ENCODE results near the gene ZNRF2.

ZNRF2 gene

GRCh38 chr7:30396389-30396788 lies 112.0 kb downstream of the ZNRF2 start:
- FAIRE-seq = peak; percentile 61
- TF ChIP-seq POLR2A (IDR thresholded peaks at IDR 0.05; ENCODE audit: low read depth, low read length) = no peak
- no peak for DNase-seq (ENCODE audit: insufficient read length, low spot score)

GRCh38 chr7:30403477-30403876 lies 119.1 kb downstream of the ZNRF2 start:
- TF ChIP-seq POLR2A (IDR thresholded peaks at IDR 0.05; ENCODE audit: low read depth, low read length) = no peak
- DNase-seq (ENCODE audit: insufficient read length, low spot score) (no peak), FAIRE-seq (no peak)

DNA sequence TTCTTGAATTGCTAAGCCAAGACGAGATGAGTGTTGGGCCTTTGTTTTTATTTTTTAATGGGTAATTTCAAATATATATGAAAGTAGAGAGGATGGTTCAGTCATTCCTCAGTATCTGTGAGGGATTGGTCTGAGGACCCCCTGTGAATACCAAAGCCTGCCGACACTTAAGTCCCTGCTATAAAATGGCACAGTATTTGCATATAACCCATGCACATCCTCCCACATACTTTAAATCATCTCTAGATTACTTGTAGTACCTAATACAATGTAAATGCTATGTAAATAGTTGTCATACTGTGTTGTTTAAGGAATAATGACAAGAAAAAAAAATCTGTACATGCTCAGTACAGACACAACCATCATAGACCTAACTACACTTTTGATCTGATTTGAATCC lies 120.8 kb downstream of the ZNRF2 start:
- no peak for TF ChIP-seq POLR2A (IDR thresholded peaks at IDR 0.05; ENCODE audit: low read depth, low read length)
- FAIRE-seq (no peak), DNase-seq (ENCODE audit: insufficient read length, low spot score) (no peak)

DNA sequence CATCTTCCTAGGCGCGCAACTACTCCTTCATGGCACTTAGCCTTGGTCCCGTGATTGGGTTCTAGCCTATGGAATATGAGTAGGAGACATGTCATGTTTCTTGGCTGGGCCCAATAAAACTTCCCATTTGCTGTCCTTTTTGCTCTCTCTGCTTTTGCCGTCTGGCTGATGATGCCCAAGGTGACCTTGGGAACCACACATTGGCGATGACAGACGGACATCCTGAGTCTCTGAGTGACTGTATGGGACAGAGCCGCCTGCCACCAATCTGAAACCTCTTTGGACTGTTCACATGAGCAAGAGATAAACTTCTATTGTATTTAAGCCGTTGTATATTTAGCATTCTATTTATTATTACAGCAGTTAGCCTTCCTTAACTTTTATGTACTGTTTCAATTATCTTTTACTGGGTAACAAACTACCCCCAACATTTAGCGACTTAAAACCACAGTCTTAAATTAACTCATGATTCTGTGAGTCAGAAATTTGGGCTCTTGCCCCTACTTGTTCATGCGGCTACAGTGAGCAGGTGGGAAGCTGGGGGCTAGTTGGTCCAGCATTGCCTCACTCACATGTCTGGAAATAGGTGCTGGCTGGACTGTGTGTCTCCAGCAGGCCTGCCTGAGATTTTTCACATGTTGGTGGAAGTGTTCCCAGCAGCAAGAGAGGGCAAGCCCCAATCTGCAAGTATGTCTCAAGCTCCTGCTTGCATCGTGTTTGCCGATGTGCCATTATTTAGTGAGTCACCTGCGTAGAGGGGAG lies 122.4 kb downstream of the ZNRF2 start:
- no peak for TF ChIP-seq POLR2A (IDR thresholded peaks at IDR 0.05; ENCODE audit: low read depth, low read length)
- FAIRE-seq (no peak), DNase-seq (ENCODE audit: insufficient read length, low spot score) (no peak)

GRCh38 chr7:30411173-30411572 lies 126.8 kb downstream of the ZNRF2 start:
- no peak for TF ChIP-seq POLR2A (IDR thresholded peaks at IDR 0.05; ENCODE audit: low read depth, low read length)
- no peak for DNase-seq (ENCODE audit: insufficient read length, low spot score)
- FAIRE-seq = no peak

GRCh38 chr7:30411897-30412296 lies 127.5 kb downstream of the ZNRF2 start:
- FAIRE-seq (no peak), DNase-seq (ENCODE audit: insufficient read length, low spot score) (no peak)
- TF ChIP-seq POLR2A (IDR thresholded peaks at IDR 0.05; ENCODE audit: low read depth, low read length) = no peak

GRCh38 chr7:30412782-30413504 lies 128.5 kb downstream of the ZNRF2 start:
- DNase-seq (ENCODE audit: insufficient read length, low spot score) = peak; percentile 78
- FAIRE-seq = peak; percentile 36
- TF ChIP-seq POLR2A (IDR thresholded peaks at IDR 0.05; ENCODE audit: low read depth, low read length) = no peak

- DNase-seq (ENCODE audit: insufficient read length, low spot score) (no peak), FAIRE-seq (no peak)
- TF ChIP-seq POLR2A (IDR thresholded peaks at IDR 0.05; ENCODE audit: low read depth, low read length) = no peak
These were observed 129.5 kb downstream of the ZNRF2 start for GRCh38 chr7:30413864-30414263.

All from H54 (cell line).